T-cell (primary cell): Measurements from ENCODE around the gene PARVG. TPM values are rescaled to one million over a fixed set of nuclear protein-coding genes. Genes with fewer than 3 reads are reported as not detected.
A peak's percentile ranks its signal among the peaks of the same experiment; 100 is the strongest.

Source experiments
- ATAC-seq, 4 experiments: fragments of 200-7000 bp in 3 of 4; fragments of 150-1000 bp in 1 of 4; cut with Tn5 transposase; replicated peaks in 1 of 4; 1 replicate in 3 of 4; 2 replicates in 1 of 4; pipeline ENCODE4 v1.10.0; 2021; ENCODE audit warnings: moderate library complexity in 3 of 4, mild to moderate bottlenecking in 2 of 4, moderate number of reproducible peaks in 1 of 4
- CTCF ChIA-PET, 2 donors: fragments of 300-600 bp; sonication (Branson Sonifier 250); formaldehyde crosslinking; loops; one replicate each; lab custom pipeline; 2022; ENCODE audit warnings: antibody characterized with exemption in 2 of 2; lab: Charles Lee
- POLR2A ChIA-PET, 2 donors: fragments of 300-600 bp; sonication (Branson Sonifier 250); formaldehyde crosslinking; loops; one replicate each; lab custom pipeline; 2022; ENCODE audit warnings: antibody characterized with exemption in 2 of 2; lab: Charles Lee
- DNase-seq, 35 experiments: peaks; one replicate each; pipeline versions ENCODE4 v3.0.0 to v3.0.0-alpha.2; 2013 to 2023
- H3K27ac ChIP-seq: one replicate; pipeline ENCODE4 v1.5.1; 2013; ENCODE audit warnings: low read length
- H3K27me3 ChIP-seq, 2 experiments: replicated peaks in 1 of 2; 1 replicate in 1 of 2; 2 replicates in 1 of 2; pipeline versions ENCODE4 v1.6.1 to v1.7.0; 2013; ENCODE audit warnings: low read length in 1 of 2, mixed read lengths in 1 of 2; ENCODE audit not compliant: control insufficient read depth in 2 of 2, insufficient read depth in 2 of 2; ENCODE audit errors: extremely low read depth in 1 of 2
- H3K36me3 ChIP-seq, 2 donors: 1 replicate in 1 of 2; 2 replicates in 1 of 2; pipeline versions ENCODE4 v1.6.1 to v1.7.0; 2013; ENCODE audit warnings: low read length in 1 of 2; ENCODE audit not compliant: control insufficient read depth in 2 of 2, insufficient read depth in 1 of 2; ENCODE audit errors: extremely low read depth in 1 of 2
- H3K4me1 ChIP-seq, 2 experiments: 1 replicate in 1 of 2; 2 replicates in 1 of 2; pipeline versions ENCODE4 v1.6.1 to v1.7.0; 2013; ENCODE audit warnings: low read length in 2 of 2, mixed read lengths in 1 of 2; ENCODE audit not compliant: insufficient read depth in 2 of 2, control insufficient read depth in 1 of 2; ENCODE audit errors: extremely low read depth in 1 of 2
- H3K4me3 ChIP-seq, 2 donors: 1 replicate in 1 of 2; 2 replicates in 1 of 2; pipeline versions ENCODE4 v1.5.1 to v1.7.0; 2013; ENCODE audit warnings: mild to moderate bottlenecking in 2 of 2, low read length in 1 of 2, moderate library complexity in 1 of 2; ENCODE audit not compliant: control insufficient read depth in 1 of 2; ENCODE audit errors: extremely low read depth in 1 of 2
- H3K9me3 ChIP-seq: 2 replicates; pipeline ENCODE4 v1.7.0; 2013
- H3K27ac Mint-ChIP-seq, 2 donors: one replicate each; pipeline ENCODE4 v1.8.0; 2020 to 2021; ENCODE audit warnings: mild to moderate bottlenecking in 2 of 2, mixed read lengths in 2 of 2
- H3K27me3 Mint-ChIP-seq, 2 donors: one replicate each; pipeline ENCODE4 v1.8.0; 2021 to 2022; ENCODE audit warnings: mixed read lengths in 2 of 2
- H3K36me3 Mint-ChIP-seq: one replicate; pipeline ENCODE4 v1.8.0; 2021; ENCODE audit warnings: mixed read lengths
- H3K4me1 Mint-ChIP-seq, 3 donors: one replicate each; pipeline ENCODE4 v1.8.0; 2020 to 2022; ENCODE audit warnings: mixed read lengths in 3 of 3, mild to moderate bottlenecking in 1 of 3
- H3K4me3 Mint-ChIP-seq, 3 donors: one replicate each; pipeline ENCODE4 v1.8.0; 2020 to 2022; ENCODE audit warnings: mild to moderate bottlenecking in 3 of 3, mixed read lengths in 3 of 3, moderate library complexity in 3 of 3
- H3K9me3 Mint-ChIP-seq, 3 donors: one replicate each; pipeline ENCODE4 v1.8.0; 2020 to 2022; ENCODE audit warnings: mixed read lengths in 3 of 3
- WGBS: methylation state at CpG from one replicate; pipeline ENCODE4 v1.1.5; 2013; ENCODE audit warnings: missing lambda C conversion rate; ENCODE audit not compliant: insufficient coverage; 5-methylcytosine and 5-hydroxymethylcytosine counted together
- total RNA-seq, 35 experiments: library from RNA in 6 of 35; stranded (reverse) in 6 of 35; fragments of 120-200 nt in 1 of 35; gene quantifications; one replicate each; pipeline versions ENCODE4 v1.2.1 to v1.2.4 and lab custom pipeline; 2013 to 2026

PARVG gene
- total RNA-seq, 5 donors from 2014 or later (not counting 1 experiment from before 2014, with no cell fraction given): 153 to 236 (median 197) TPM

DNA sequence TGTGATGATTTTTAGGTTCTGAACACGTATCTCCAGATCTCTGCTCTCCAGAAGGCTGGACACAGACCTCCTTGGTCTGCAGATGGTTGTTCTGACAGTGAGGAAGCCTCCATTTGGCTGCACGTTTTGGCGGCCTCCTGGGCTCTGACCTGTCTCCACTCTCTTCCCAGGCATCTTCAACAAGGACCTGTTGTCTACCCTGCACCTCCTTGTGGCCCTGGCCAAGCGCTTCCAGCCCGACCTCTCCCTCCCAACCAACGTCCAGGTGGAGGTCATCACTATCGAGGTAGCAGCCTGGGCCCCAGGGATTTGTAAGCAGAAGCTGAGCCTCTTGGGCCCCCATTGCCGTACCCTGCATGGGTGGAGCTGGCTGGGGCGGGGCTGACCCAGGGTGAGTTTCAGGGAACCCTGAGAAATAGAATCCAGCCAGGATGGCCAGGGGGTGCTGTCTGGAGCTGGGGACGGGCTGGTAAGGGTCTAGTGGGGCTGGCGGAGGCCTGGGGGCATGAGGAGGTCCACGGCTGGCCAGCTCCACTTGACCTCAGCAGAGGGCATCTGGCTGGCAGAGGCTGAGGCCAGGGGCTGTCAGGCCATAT lies 9.8 kb downstream of the PARVG start:
- H3K9me3 ChIP-seq: no peaks in the 10 kb centered on the region
- H3K4me1 ChIP-seq: peaks cover 12 to 38% of the 10 kb centered on the region in 2 experiments
- H3K4me3 ChIP-seq: no peak overlapping the region
- WGBS: 91% methylated on average over 12 of the region's 12 CpGs
- H3K27me3 Mint-ChIP-seq: no peaks in the 10 kb centered on the region
- DNase-seq (no peak), ATAC-seq (no peak)
- ChIA-PET CTCF (no interaction called here), POLR2A (no interaction called here)
- peaks cover 12 to 22% of the 10 kb centered on the region in 2 donors for H3K36me3 ChIP-seq
- H3K9me3 Mint-ChIP-seq: no peaks in the 10 kb centered on the region
- peaks cover 28 to 46% (median 32%) of the 10 kb centered on the region in 3 donors for H3K4me1 Mint-ChIP-seq
- H3K4me3 Mint-ChIP-seq: no peak overlapping the region
- H3K36me3 Mint-ChIP-seq: peaks cover 20% of the 10 kb centered on the region
- no peak overlapping the region for H3K27ac ChIP-seq
- H3K27me3 ChIP-seq: no peaks in the 10 kb centered on the region
- H3K27ac Mint-ChIP-seq: no peak overlapping the region

DNA sequence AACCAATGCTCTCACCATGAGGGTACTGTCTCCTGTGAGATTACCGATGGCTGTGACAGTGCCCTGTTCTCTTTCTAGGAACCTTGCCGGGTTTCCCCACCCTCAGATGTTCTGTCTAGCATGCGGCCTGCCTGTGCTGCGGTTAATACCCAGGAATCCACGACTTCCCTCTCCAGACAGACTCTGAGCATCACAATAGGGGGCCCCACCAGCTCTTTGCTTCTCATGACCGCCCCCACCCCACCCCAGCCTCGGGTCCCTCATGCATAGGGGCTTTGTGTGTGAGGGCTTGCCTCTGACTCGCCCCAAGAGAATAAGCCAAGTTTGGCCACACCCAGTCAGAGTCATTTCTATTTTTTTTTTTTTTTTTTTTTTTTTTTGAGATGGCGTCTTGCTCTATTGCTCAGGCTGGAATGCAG lies 10.3 kb downstream of the PARVG start:
- POLR2A ChIA-PET: no interaction called here

GRCh38 chr22:44192098-44192815 lies 11.5 kb downstream of the PARVG start:
- H3K4me3 Mint-ChIP-seq: peak overlapping the region in 1 of 3 donors; percentile 64
- no peak overlapping the region for H3K4me3 ChIP-seq
- no peak overlapping the region for H3K27ac Mint-ChIP-seq
- peaks cover 11 to 19% of the 10 kb centered on the region in 2 donors for H3K36me3 ChIP-seq
- no peaks in the 10 kb centered on the region for H3K27me3 ChIP-seq
- H3K27ac ChIP-seq: no peak overlapping the region
- POLR2A ChIA-PET: no interaction called here
- CTCF ChIA-PET: no interaction called here
- 90% methylated on average over 3 of the region's 8 CpGs for WGBS
- ATAC-seq: peak in 3 of 4 experiments; percentile 16 to 68 (median 52)
- H3K9me3 Mint-ChIP-seq: no peaks in the 10 kb centered on the region
- H3K4me1 ChIP-seq: peaks cover 12 to 41% of the 10 kb centered on the region in 2 experiments
- H3K9me3 ChIP-seq: no peaks in the 10 kb centered on the region
- peaks cover 20% of the 10 kb centered on the region for H3K36me3 Mint-ChIP-seq
- DNase-seq: peak in 29 of 35 experiments; percentile 16 to 52 (median 37)
- peaks cover 27 to 43% (median 29%) of the 10 kb centered on the region in 3 donors for H3K4me1 Mint-ChIP-seq
- no peaks in the 10 kb centered on the region for H3K27me3 Mint-ChIP-seq

More for the DNA sequence above, 10.3 kb downstream of the PARVG start:
- H3K9me3 ChIP-seq: no peaks in the 10 kb centered on the region
- CTCF ChIA-PET: no interaction called here
- no peak overlapping the region for H3K27ac Mint-ChIP-seq
- peaks cover 27 to 46% (median 32%) of the 10 kb centered on the region in 3 donors for H3K4me1 Mint-ChIP-seq
- DNase-seq (peak in 2 of 35 experiments; percentile 25 to 35), ATAC-seq (peak in 1 of 4 experiments; percentile 38)
- H3K27ac ChIP-seq: no peak overlapping the region
- H3K27me3 ChIP-seq: no peaks in the 10 kb centered on the region
- no peak overlapping the region for H3K4me3 Mint-ChIP-seq
- H3K4me3 ChIP-seq: no peak overlapping the region
- peaks cover 12 to 38% of the 10 kb centered on the region in 2 experiments for H3K4me1 ChIP-seq
- WGBS: 31% methylated on average over 4 of the region's 9 CpGs
- peaks cover 20% of the 10 kb centered on the region for H3K36me3 Mint-ChIP-seq
- no peaks in the 10 kb centered on the region for H3K9me3 Mint-ChIP-seq
- peaks cover 12 to 18% of the 10 kb centered on the region in 2 donors for H3K36me3 ChIP-seq
- H3K27me3 Mint-ChIP-seq: no peaks in the 10 kb centered on the region

DNA sequence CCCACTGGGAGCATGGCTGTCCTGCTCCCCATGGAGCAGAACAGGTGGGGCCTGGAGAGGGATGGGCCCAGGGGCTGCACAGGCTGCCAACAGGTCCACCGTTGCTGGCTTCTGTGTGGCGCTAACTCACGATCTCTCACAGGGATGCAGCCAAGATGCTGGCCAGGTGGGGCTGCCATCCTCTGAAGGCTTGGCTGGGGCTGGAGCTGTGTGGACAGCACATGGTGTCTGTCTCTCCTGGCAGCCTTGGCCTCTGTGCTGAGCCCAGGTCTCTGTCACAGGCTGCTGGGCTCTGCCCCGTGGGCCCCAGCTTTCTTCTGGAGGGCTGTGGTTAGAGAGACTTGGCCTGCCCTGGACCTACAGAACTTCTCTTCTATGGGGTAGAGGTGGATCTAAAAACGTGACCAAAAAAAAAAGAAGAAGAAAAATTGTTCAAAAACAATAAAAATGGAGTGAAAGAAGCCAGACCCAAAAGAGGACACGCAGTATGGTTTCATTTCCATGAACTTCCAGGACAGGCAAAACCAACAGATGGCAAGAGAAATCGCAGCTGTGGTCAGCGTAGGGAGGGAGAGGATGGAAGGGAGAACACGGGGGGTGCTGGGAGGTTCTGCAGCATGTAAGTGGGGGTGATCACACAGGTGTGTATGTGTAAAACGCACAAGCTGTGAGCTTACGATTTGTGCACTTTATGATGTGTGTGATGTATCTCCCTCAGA lies 12.2 kb downstream of the PARVG start:
- Histone ChIP-seq H3K36me3 (peaks cover 11 to 22% of the 10 kb centered on the region in 2 donors), H3K9me3 (no peaks in the 10 kb centered on the region), H3K4me1 (peaks cover 12 to 41% of the 10 kb centered on the region in 2 experiments), H3K27me3 (no peaks in the 10 kb centered on the region), H3K4me3 (peak overlapping the region in 1 of 2 donors; percentile 11), H3K27ac (no peak overlapping the region)
- ATAC-seq: peak in 3 of 4 experiments; percentile 13 to 28 (median 14)
- Mint-ChIP-seq H3K27me3 (no peaks in the 10 kb centered on the region), H3K4me3 (peak overlapping the region; percentile 6 to 64 (median 13)), H3K9me3 (no peaks in the 10 kb centered on the region), H3K4me1 (peaks cover 26 to 42% (median 27%) of the 10 kb centered on the region in 3 donors), H3K27ac (peak overlapping the region; percentile 5 to 66), H3K36me3 (peaks cover 25% of the 10 kb centered on the region)
- DNase-seq: peak in 1 of 35 experiments; percentile 10
- WGBS: 52% methylated on average over 7 of the region's 11 CpGs
- ChIA-PET CTCF (no interaction called here), POLR2A (no interaction called here)

DNA sequence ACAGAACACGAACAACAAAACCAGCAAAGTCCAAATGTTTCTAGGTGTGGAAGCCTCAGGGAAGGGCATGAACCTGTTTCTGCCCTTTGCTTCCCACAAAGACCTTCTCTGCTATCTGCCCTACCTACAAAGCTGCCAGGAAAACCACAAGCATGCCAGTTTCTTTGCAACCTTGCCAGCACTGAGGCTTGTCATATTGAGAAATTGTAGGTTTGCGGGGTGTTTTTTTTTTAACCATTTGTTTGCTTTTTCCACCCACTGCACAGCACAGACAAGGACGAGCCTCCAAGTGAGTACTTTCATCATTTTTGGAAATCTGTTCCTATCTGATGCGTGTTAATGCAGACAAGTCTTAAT lies 12.8 kb downstream of the PARVG start:
- DNase-seq: peak in 1 of 35 experiments; percentile 17

GRCh38 chr22:44194569-44194968 lies 13.8 kb downstream of the PARVG start:
- Mint-ChIP-seq H3K4me3 (no peak overlapping the region), H3K9me3 (no peaks in the 10 kb centered on the region), H3K4me1 (peaks cover 30 to 51% (median 33%) of the 10 kb centered on the region in 3 donors), H3K27ac (no peak overlapping the region), H3K27me3 (no peaks in the 10 kb centered on the region), H3K36me3 (peaks cover 41% of the 10 kb centered on the region)
- Histone ChIP-seq H3K27me3 (no peaks in the 10 kb centered on the region), H3K4me1 (peaks cover 12 to 43% of the 10 kb centered on the region in 2 experiments), H3K27ac (no peak overlapping the region), H3K4me3 (no peak overlapping the region), H3K36me3 (peaks cover 18 to 37% of the 10 kb centered on the region in 2 donors), H3K9me3 (no peaks in the 10 kb centered on the region)
- ChIA-PET CTCF (no interaction called here), POLR2A (no interaction called here)
- ATAC-seq (no peak), DNase-seq (no peak)
- 95% methylated on average over 2 of the region's 2 CpGs for WGBS

More for the DNA sequence above, 12.8 kb downstream of the PARVG start:
- H3K36me3 ChIP-seq: peaks cover 11 to 27% of the 10 kb centered on the region in 2 donors
- ATAC-seq: peak in 3 of 4 experiments; percentile 34 to 40 (median 40)
- no CpG with 5 or more reads among the region's 4 CpGs for WGBS
- H3K27me3 ChIP-seq: no peaks in the 10 kb centered on the region
- peak overlapping the region in 1 of 2 donors; percentile 66 for H3K27ac Mint-ChIP-seq
- H3K4me1 ChIP-seq: peaks cover 12 to 41% of the 10 kb centered on the region in 2 experiments
- ChIA-PET POLR2A (no interaction called here), CTCF (no interaction called here)
- peak overlapping the region in 1 of 3 donors; percentile 64 for H3K4me3 Mint-ChIP-seq
- H3K9me3 ChIP-seq: no peaks in the 10 kb centered on the region
- peaks cover 31% of the 10 kb centered on the region for H3K36me3 Mint-ChIP-seq
- no peaks in the 10 kb centered on the region for H3K9me3 Mint-ChIP-seq
- no peak overlapping the region for H3K27ac ChIP-seq
- H3K4me1 Mint-ChIP-seq: peaks cover 26 to 43% (median 27%) of the 10 kb centered on the region in 3 donors
- no peaks in the 10 kb centered on the region for H3K27me3 Mint-ChIP-seq
- peak overlapping the region in 1 of 2 donors; percentile 11 for H3K4me3 ChIP-seq
